Activated T-cell treated with anti-CD3 and anti-CD28 coated beads for 4 hours (primary cell): ENCODE measurements around the gene TEDDM1.

Source experiments
- DNase-seq: peaks from one replicate; pipeline ENCODE4 v3.0.0-alpha.2; 2020

Gene TEDDM1

DNA sequence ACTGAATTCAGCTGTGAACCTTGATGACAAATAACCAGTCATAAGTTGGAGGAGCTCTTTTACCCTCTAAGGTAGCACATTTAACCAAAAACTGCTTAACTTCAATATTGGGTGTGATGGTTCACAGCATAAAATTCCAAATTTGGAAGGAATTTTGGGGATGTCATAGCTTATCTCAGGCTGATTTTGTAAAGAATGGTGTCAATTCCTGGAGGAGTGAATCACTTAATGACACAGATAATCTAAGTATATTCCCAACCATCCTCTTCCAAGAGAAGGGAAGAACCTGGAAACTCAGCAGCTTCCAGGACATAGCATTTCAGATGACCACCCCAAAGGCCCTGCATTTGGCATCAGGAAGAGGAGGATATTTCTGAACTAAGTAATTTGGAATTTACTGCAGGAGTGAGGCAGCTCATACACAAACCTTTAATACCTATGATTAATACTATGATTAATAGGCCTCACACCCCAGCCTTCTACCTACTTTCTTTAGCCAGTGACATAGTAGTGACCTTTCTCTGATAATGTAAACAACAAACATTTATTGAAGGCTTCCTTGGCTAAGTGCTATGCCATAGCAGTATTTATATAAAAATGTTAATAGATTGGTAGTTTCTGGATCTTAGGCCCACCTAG lies 23.4 kb downstream of the TEDDM1 start:
- DNase-seq, result no peak

GRCh38 chr1:182374101-182374834 lies 26.2 kb downstream of the TEDDM1 start:
- no peak for DNase-seq

DNA sequence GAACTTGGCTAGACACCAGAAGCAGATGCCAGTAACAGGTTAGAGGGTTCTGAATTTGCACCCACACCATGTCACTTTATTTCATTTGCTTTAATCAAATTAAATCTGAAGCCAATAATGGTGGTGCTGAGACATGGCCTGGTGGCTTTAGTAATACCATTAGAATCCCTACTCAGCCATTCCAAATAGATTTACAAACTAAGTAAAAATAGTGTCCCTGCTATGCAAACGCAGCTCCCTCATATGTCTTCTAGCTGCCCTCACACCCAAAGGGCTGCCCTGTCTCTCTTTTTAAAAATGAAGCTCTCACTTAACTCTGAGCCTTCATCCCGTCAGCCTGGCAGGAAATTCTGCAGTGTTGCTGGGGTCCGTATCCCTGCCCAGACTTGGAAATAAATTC lies 29.9 kb downstream of the TEDDM1 start:
- DNase-seq, result no peak

GRCh38 chr1:182368903-182369302 lies 31.6 kb downstream of the TEDDM1 start:
- DNase-seq, result no peak

GRCh38 chr1:182368358-182368757 lies 32.1 kb downstream of the TEDDM1 start:
- no peak for DNase-seq

- no peak for DNase-seq
Measured at GRCh38 chr1:182367926-182368325, 32.5 kb downstream of the TEDDM1 start.

GRCh38 chr1:182366596-182366995 lies 33.9 kb downstream of the TEDDM1 start:
- no peak for DNase-seq

DNA sequence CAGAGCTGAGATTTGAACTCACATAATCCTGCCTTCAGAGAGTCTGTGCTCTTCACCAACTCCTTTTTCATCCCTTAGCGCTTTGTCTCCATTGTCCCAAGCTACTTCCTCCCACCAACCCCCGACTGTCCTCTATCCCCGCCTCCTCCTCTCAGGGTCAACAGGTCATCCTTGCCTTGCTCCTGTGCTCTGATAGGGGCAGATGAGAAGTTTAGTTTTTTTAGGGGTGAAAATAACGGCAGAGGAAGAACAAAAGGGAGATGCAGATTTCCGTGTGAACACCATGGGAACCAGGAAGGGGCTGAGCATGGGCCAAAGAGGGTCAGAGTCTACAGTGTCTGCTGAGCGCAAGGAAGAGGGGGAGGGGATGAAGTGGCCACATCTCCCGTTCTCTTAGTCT lies 40.8 kb downstream of the TEDDM1 start:
- DNase-seq, result no peak

- no peak for DNase-seq
Measured at GRCh38 chr1:182357913-182358312, 42.6 kb downstream of the TEDDM1 start.

GRCh38 chr1:182357171-182357570 lies 43.3 kb downstream of the TEDDM1 start:
- no peak for DNase-seq

DNA sequence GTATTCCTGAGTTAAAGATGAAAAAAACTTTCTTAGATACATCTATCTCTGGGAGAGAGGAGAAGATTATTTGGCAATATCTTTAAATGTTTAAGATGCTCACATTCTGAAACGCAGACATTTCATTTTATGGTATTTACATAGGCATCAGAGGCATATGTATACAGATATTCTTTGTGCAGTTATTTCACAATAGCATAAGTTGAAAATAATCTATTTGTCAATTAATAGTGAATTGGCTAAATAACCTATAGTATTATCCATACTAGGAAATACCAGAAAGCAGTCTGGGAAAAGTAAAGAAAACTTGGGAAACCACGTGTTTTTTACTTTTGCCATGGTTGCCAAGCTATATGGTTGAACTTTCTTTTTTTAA lies 44.8 kb downstream of the TEDDM1 start:
- no peak for DNase-seq

DNA sequence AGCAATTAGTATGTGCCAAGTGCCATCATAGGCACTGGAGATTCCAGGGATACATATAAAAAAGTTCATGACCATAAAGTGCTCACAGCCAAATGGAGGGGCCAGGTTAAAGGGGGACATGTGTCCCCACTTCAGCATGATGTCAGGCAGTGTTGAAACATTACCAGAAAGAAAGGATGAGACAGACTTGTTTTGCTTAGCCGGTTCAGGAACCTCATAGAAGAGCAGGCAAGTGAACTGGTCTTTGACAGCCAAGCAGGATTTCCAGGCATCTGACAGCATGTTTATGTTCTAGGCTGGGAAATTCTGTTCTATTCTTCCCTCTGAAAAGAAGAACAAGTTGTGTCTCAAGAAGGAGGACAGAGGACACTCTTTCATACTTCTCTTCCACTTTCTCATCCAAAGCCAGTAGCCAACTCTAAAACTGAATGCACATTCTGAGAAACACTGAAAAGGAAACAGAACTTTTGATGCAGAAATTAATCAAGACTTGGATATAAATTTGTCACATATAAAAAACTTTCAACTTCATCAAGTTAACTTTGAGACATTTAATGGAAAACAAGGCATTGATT lies 48.6 kb downstream of the TEDDM1 start:
- DNase-seq, result no peak

DNA sequence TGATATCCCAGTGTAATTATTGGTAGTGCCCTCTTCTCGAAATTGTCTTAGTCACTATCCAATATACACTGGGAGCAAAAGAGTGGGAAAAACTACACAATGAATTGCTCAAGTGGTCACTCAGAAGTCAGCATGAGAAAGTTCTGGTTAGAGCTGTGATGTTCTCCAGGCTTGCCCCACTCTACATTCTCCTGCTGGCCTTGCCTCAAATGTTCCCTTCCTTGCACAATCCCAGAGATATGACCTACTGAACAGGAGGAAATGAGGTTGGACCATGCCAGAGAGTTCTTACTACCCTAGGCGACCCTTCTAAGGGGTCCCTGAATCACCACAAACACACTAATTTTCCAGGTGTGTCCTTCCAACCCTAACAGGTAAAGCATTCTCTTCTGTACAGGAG lies 49.6 kb downstream of the TEDDM1 start:
- no peak for DNase-seq

DNA sequence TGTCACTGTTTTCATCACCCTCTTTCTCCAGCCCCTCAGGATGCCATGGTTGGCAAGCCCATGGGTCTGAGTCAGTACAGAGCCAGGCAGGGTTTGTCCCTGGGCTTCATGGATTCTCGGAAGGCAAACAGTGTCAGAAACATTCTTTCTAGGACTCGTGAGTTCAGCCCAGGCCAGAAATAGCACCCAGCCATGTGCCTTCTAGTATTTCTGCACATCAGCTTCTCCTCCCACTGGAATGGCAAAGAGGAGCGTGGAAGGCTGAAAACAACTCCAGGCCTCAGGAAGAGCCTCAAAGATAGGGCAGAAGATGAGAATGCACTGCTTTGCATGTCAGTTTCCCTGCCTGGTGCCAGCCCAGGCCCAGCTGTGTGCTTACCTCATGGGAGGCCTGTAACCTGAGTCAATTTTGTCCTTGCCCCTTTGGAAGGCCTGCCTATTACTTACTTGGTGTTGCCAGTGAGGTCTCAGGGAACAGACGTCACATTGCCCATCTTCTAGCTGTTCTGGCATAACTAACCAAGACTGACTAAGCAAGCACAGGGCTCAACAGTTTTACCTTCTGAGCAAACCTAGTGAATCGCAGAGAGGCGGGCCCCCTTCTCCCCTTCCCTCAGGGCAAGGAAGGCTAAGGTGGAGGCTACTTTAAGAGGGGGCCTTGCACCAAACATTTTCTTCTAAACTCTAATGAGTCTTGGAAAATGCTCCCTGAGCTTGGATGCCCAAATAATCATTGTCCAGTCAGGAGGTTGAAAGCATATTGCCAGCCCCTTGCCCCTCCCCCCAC lies 51.3 kb downstream of the TEDDM1 start:
- DNase-seq, result no peak
